HEK293 (cell line): ENCODE measurements around the gene ZKSCAN3.

Source experiments
- CTCF ChIA-PET: fragments of 350-600 bp; formaldehyde crosslinking; extraction: SDS; loops from one replicate; lab custom pipeline; 2021; ENCODE audit warnings: antibody characterized with exemption; lab: Yijun Ruan, JAX
- POLR2A ChIA-PET: fragments of 300-600 bp; formaldehyde crosslinking; extraction: SDS; loops from one replicate; lab custom pipeline; 2020; ENCODE audit warnings: antibody characterized with exemption, inconsistent platforms; lab: Yijun Ruan, JAX
- H3K27ac ChIP-seq: fragments of 200-500 bp; sonication (Bioruptor generic); 2 replicates; pipeline ENCODE4 v1.5.1; 2014; ENCODE audit warnings: low read depth, low read length, control low read depth, inconsistent platforms; ENCODE audit errors: extremely low read depth
- H3K36me3 ChIP-seq, 2 experiments: fragments of 200-500 bp in 1 of 2; sonication (Bioruptor generic) in 1 of 2; 1 replicate in 1 of 2; 2 replicates in 1 of 2; pipeline ENCODE4 v1.5.1; 2014 to 2017; ENCODE audit warnings: inconsistent platforms in 2 of 2, low read length in 2 of 2; ENCODE audit not compliant: control insufficient read depth in 2 of 2, insufficient read depth in 1 of 2
- H3K4me1 ChIP-seq: fragments of 200-500 bp; sonication (Bioruptor generic); 2 replicates; pipeline ENCODE4 v1.5.1; 2014; ENCODE audit warnings: mild to moderate bottlenecking, low read length, inconsistent platforms; ENCODE audit not compliant: control insufficient read depth, insufficient read depth
- H3K4me3 ChIP-seq: 2 replicates; pipeline ENCODE4 v1.5.1; 2011; ENCODE audit warnings: low read depth, mild to moderate bottlenecking, control low read depth, low read length, moderate library complexity
- H3K9me3 ChIP-seq: fragments of 200-500 bp; sonication (Bioruptor generic); 2 replicates; pipeline ENCODE4 v1.5.1; 2014; ENCODE audit warnings: low read depth, low read length, inconsistent platforms; ENCODE audit not compliant: control insufficient read depth, insufficient read depth
- OSR2 ChIP-seq: fragments of 450-650 bp; formaldehyde crosslinking; IDR thresholded peaks from 2 replicates; pipeline ENCODE4 v1.5.1; 2016; ENCODE audit warnings: missing biosample characterization, missing genetic modification characterization
- SCRT2 ChIP-seq: fragments of 450-650 bp; formaldehyde crosslinking; IDR thresholded peaks from 2 replicates; pipeline ENCODE4 v1.5.1; 2016; ENCODE audit warnings: missing biosample characterization, missing genetic modification characterization
- SP7 ChIP-seq: fragments of 450-650 bp; formaldehyde crosslinking; IDR thresholded peaks from 2 replicates; pipeline ENCODE4 v1.5.1; 2016; ENCODE audit warnings: missing biosample characterization, missing genetic modification characterization
- WT1 ChIP-seq: fragments of 450-650 bp; formaldehyde crosslinking; IDR thresholded peaks from 2 replicates; pipeline ENCODE4 v1.5.1; 2016; ENCODE audit warnings: missing biosample characterization, missing genetic modification characterization
- ZBTB7A ChIP-seq: fragments of 450-650 bp; formaldehyde crosslinking; IDR thresholded peaks from 2 replicates; pipeline ENCODE4 v1.5.1; 2016; ENCODE audit warnings: low read depth, missing biosample characterization, missing genetic modification characterization
- ZNF214 ChIP-seq: fragments of 450-650 bp; formaldehyde crosslinking; IDR thresholded peaks from 2 replicates; pipeline ENCODE4 v1.5.1; 2017; ENCODE audit warnings: missing biosample characterization, mild to moderate bottlenecking, missing genetic modification characterization, borderline replicate concordance
- ZNF366 ChIP-seq: fragments of 450-650 bp; formaldehyde crosslinking; conservative IDR thresholded peaks from 2 replicates; pipeline ENCODE4 v1.5.1; 2016; ENCODE audit warnings: missing biosample characterization, missing genetic modification characterization
- ZNF600 ChIP-seq: fragments of 450-650 bp; formaldehyde crosslinking; IDR thresholded peaks from 2 replicates; pipeline ENCODE4 v1.5.1; 2016; ENCODE audit warnings: missing biosample characterization, missing genetic modification characterization
- ZNF777 ChIP-seq: fragments of 450-650 bp; formaldehyde crosslinking; IDR thresholded peaks from 2 replicates; pipeline ENCODE4 v1.5.1; 2017; ENCODE audit warnings: missing biosample characterization, missing genetic modification characterization, borderline replicate concordance
- TF ChIP-seq, protein P1 (sequence below): fragments of 450-650 bp; formaldehyde crosslinking; IDR thresholded peaks from 2 replicates; pipeline ENCODE4 v1.5.1; 2016; ENCODE audit warnings: missing biosample characterization, missing genetic modification characterization
- TF ChIP-seq, protein P2 (sequence below): fragments of 450-650 bp; formaldehyde crosslinking; IDR thresholded peaks from 2 replicates; pipeline ENCODE4 v1.5.1; 2016; ENCODE audit warnings: missing biosample characterization, missing genetic modification characterization
- TF ChIP-seq, protein P3 (sequence below): fragments of 450-650 bp; formaldehyde crosslinking; IDR thresholded peaks from 2 replicates; pipeline ENCODE4 v1.5.1; 2017; ENCODE audit warnings: missing biosample characterization, mild to moderate bottlenecking, missing genetic modification characterization, moderate library complexity
- TF ChIP-seq, protein P4 (sequence below): fragments of 450-650 bp; formaldehyde crosslinking; IDR thresholded peaks from 2 replicates; pipeline ENCODE4 v1.5.1; 2017; ENCODE audit warnings: missing biosample characterization, missing genetic modification characterization
- TF ChIP-seq, protein P5 (sequence below): fragments of 450-650 bp; formaldehyde crosslinking; IDR thresholded peaks from 2 replicates; pipeline ENCODE4 v1.5.1; 2016; ENCODE audit warnings: missing biosample characterization, missing genetic modification characterization
- TF ChIP-seq, protein P6 (sequence below): fragments of 450-650 bp; formaldehyde crosslinking; IDR thresholded peaks from 2 replicates; pipeline ENCODE4 v1.5.1; 2016; ENCODE audit warnings: missing biosample characterization, missing genetic modification characterization, borderline replicate concordance
- TF ChIP-seq, protein P7 (sequence below): fragments of 450-650 bp; formaldehyde crosslinking; IDR thresholded peaks from 2 replicates; pipeline ENCODE4 v1.5.1; 2016; ENCODE audit warnings: missing biosample characterization, missing genetic modification characterization

The ZKSCAN3 gene

DNA sequence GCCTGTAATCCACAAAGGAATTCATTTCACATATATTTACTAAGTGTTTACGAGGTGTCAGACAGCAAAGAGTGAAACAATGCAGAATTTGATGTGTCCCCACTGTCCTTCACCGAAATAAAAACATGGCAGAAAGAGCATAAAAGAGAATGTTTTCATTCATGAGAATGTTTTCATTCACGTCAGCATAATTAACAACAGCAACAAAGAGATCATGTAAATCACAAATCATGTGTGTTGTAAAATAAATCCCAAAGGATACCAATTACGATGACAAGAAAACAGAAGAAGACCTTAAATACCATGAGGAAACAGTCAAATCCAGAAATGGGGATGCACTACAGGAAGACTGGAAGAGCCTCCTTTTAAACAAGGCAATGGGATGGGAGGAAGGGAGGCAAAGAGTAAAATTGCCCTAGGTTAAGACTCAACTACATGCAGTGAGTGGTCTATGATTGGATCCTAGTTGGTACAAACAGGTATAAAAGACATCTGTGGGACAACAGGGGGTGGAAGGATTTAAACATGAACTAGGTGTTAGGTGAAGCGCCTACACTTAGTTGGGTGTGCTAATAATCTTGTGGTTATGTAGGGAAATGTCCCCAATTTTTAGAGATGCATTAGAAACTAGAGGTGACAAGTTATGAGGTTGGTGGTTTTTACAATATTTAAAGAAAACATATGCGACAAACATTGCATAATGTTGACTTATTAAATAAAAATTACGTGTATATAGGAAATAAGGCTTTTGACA, 15.3 kb upstream of the ZKSCAN3 start:
- CTCF ChIA-PET: interaction anchor here (0.5 to 0.8 kb wide), 4 partner anchors 7 to 629 kb away, joined by 3 to 7 read pairs (median 4); partner anchors contain the start of gene PGBD1
- POLR2A ChIA-PET: interaction anchor here (0.8 to 4.0 kb wide), 16 partner anchors 12 to 497 kb away, joined by 3 to 37 read pairs (median 8); partner anchors contain the start of genes PGBD1, ZKSCAN3, ZKSCAN4 and ZKSCAN8
- no peak overlapping the region for H3K4me3 ChIP-seq

DNA sequence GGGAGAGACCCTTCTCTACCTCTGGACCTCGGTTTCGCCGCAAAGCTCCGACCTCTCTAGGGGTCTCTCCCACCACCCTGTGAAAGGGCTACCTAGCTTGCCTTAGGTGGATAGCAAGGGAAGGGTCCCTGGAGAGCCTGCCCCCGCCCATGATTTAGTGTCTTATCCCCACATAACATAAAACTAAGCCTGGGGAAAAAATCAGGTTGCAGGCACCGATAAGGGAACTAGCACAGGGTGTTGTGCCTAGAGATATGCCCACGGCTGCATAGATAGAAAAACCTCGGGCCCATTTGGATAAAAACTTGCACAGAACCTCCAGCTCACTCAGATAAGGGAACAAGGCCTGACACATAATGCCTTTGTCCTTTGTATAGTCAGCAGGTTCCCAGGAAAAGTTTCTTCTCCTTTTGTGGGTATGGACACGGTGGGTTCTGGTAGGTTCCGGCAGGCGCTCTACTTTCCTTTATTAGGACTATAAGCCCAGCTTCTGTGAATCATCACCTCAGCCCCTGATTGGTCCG, 14.6 kb upstream of the ZKSCAN3 start:
- Histone ChIP-seq H3K4me1 (peaks cover 4% of the 10 kb centered on the region; the same call in 1 of the 2 replicates), H3K27ac (peak overlapping the region; percentile 88), H3K9me3 (no peaks in the 10 kb centered on the region), H3K36me3 (no peaks in the 10 kb centered on the region), H3K4me3 (peak overlapping the region; percentile 30)
- CTCF ChIA-PET: interaction anchor here (0.6 to 0.8 kb wide), 2 partner anchors 21 to 53 kb away, joined by 3 to 7 read pairs; partner anchors contain the start of gene PGBD1
- POLR2A ChIA-PET: interaction anchor here (0.7 to 4.0 kb wide), 32 partner anchors 10 to 1779 kb away, joined by 3 to 37 read pairs (median 4); partner anchors contain the start of genes PGBD1, ZKSCAN3, ZKSCAN4 and ZKSCAN8
- TF ChIP-seq ZNF600 (tag by site-specific recombination) (no peak), SCRT2 (tag by site-specific recombination) (no peak), OSR2 (tag by site-specific recombination) (peak; percentile 71; the same call in 1 of the 2 replicates), ZNF214 (tag by site-specific recombination) (no peak), SP7 (tag by site-specific recombination) (no peak), ZNF777 (tag by site-specific recombination) (no peak)
- TF ChIP-seq, protein P1, sequence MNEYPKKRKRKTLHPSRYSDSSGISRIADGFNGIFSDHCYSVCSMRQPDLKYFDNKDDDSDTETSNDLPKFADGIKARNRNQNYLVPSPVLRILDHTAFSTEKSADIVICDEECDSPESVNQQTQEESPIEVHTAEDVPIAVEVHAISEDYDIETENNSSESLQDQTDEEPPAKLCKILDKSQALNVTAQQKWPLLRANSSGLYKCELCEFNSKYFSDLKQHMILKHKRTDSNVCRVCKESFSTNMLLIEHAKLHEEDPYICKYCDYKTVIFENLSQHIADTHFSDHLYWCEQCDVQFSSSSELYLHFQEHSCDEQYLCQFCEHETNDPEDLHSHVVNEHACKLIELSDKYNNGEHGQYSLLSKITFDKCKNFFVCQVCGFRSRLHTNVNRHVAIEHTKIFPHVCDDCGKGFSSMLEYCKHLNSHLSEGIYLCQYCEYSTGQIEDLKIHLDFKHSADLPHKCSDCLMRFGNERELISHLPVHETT (tag by site-specific recombination): no peak
- TF ChIP-seq, protein P2, sequence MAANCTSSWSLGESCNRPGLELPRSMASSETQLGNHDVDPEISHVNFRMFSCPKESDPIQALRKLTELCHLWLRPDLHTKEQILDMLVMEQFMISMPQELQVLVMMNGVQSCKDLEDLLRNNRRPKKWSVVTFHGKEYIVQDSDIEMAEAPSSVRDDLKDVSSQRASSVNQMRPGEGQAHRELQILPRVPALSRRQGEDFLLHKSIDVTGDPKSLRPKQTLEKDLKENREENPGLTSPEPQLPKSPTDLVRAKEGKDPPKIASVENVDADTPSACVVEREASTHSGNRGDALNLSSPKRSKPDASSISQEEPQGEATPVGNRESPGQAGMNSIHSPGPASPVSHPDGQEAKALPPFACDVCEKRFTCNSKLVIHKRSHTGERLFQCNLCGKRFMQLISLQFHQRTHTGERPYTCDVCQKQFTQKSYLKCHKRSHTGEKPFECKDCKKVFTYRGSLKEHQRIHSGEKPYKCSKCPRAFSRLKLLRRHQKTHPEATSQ (tag by site-specific recombination): no peak
- TF ChIP-seq, protein P3, sequence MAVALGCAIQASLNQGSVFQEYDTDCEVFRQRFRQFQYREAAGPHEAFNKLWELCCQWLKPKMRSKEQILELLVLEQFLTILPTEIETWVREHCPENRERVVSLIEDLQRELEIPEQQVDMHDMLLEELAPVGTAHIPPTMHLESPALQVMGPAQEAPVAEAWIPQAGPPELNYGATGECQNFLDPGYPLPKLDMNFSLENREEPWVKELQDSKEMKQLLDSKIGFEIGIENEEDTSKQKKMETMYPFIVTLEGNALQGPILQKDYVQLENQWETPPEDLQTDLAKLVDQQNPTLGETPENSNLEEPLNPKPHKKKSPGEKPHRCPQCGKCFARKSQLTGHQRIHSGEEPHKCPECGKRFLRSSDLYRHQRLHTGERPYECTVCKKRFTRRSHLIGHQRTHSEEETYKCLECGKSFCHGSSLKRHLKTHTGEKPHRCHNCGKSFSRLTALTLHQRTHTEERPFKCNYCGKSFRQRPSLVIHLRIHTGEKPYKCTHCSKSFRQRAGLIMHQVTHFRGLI (tag by site-specific recombination): no peak
- TF ChIP-seq, protein P4, sequence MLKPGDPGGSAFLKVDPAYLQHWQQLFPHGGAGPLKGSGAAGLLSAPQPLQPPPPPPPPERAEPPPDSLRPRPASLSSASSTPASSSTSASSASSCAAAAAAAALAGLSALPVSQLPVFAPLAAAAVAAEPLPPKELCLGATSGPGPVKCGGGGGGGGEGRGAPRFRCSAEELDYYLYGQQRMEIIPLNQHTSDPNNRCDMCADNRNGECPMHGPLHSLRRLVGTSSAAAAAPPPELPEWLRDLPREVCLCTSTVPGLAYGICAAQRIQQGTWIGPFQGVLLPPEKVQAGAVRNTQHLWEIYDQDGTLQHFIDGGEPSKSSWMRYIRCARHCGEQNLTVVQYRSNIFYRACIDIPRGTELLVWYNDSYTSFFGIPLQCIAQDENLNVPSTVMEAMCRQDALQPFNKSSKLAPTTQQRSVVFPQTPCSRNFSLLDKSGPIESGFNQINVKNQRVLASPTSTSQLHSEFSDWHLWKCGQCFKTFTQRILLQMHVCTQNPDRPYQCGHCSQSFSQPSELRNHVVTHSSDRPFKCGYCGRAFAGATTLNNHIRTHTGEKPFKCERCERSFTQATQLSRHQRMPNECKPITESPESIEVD: no peak

More for the DNA sequence above, 15.3 kb upstream of the ZKSCAN3 start:
- no peaks in the 10 kb centered on the region for H3K36me3 ChIP-seq
- no peaks in the 10 kb centered on the region for H3K9me3 ChIP-seq
- peaks cover 4% of the 10 kb centered on the region; the same call in 1 of the 2 replicates for H3K4me1 ChIP-seq
- H3K27ac ChIP-seq: peak overlapping the region; percentile 88; the same call in 1 of the 2 replicates
- TF ChIP-seq, protein P5, sequence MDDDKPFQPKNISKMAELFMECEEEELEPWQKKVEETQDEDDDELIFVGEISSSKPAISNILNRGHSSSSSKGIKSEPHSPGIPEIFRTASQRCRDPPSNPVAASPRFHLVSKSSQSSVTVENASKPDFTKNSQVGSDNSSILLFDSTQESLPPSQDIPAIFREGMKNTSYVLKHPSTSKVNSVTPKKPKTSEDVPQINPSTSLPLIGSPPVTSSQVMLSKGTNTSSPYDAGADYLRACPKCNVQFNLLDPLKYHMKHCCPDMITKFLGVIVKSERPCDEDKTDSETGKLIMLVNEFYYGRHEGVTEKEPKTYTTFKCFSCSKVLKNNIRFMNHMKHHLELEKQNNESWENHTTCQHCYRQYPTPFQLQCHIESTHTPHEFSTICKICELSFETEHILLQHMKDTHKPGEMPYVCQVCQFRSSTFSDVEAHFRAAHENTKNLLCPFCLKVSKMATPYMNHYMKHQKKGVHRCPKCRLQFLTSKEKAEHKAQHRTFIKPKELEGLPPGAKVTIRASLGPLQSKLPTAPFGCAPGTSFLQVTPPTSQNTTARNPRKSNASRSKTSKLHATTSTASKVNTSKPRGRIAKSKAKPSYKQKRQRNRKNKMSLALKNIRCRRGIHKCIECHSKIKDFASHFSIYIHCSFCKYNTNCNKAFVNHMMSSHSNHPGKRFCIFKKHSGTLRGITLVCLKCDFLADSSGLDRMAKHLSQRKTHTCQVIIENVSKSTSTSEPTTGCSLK (tag by site-specific recombination): no peak
- TF ChIP-seq, protein P6, sequence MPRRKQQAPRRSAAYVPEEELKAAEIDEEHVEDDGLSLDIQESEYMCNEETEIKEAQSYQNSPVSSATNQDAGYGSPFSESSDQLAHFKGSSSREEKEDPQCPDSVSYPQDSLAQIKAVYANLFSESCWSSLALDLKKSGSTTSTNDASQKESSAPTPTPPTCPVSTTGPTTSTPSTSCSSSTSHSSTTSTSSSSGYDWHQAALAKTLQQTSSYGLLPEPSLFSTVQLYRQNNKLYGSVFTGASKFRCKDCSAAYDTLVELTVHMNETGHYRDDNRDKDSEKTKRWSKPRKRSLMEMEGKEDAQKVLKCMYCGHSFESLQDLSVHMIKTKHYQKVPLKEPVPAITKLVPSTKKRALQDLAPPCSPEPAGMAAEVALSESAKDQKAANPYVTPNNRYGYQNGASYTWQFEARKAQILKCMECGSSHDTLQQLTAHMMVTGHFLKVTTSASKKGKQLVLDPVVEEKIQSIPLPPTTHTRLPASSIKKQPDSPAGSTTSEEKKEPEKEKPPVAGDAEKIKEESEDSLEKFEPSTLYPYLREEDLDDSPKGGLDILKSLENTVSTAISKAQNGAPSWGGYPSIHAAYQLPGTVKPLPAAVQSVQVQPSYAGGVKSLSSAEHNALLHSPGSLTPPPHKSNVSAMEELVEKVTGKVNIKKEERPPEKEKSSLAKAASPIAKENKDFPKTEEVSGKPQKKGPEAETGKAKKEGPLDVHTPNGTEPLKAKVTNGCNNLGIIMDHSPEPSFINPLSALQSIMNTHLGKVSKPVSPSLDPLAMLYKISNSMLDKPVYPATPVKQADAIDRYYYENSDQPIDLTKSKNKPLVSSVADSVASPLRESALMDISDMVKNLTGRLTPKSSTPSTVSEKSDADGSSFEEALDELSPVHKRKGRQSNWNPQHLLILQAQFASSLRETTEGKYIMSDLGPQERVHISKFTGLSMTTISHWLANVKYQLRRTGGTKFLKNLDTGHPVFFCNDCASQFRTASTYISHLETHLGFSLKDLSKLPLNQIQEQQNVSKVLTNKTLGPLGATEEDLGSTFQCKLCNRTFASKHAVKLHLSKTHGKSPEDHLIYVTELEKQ (tag by site-specific recombination): no peak
- TF ChIP-seq ZNF366 (tag by site-specific recombination): peak; percentile 17; the same call in 1 of the 2 replicates
- TF ChIP-seq ZBTB7A (tag by site-specific recombination): no peak
- TF ChIP-seq, protein P7, sequence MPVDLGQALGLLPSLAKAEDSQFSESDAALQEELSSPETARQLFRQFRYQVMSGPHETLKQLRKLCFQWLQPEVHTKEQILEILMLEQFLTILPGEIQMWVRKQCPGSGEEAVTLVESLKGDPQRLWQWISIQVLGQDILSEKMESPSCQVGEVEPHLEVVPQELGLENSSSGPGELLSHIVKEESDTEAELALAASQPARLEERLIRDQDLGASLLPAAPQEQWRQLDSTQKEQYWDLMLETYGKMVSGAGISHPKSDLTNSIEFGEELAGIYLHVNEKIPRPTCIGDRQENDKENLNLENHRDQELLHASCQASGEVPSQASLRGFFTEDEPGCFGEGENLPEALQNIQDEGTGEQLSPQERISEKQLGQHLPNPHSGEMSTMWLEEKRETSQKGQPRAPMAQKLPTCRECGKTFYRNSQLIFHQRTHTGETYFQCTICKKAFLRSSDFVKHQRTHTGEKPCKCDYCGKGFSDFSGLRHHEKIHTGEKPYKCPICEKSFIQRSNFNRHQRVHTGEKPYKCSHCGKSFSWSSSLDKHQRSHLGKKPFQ (tag by site-specific recombination): no peak
- peak; percentile 24; the same call in 1 of the 2 replicates for TF ChIP-seq WT1
